WTC11 (cell line): Measurements from ENCODE around the gene CLSTN2. TPM values are rescaled to one million over a fixed set of nuclear protein-coding genes. Genes with fewer than 3 reads are reported as not detected.

ENCODE experiments used
- ATAC-seq: fragments of 200-7000 bp; cut with Tn5 transposase; 2 replicates; pipeline ENCODE4 v1.10.0; 2021; ENCODE audit warnings: mild to moderate bottlenecking, moderate library complexity
- CTCF ChIA-PET: fragments of 300-600 bp; sonication (Branson Sonifier 250); formaldehyde crosslinking; loops from one replicate; lab custom pipeline; 2021; ENCODE audit warnings: antibody characterized with exemption; lab: Charles Lee
- POLR2A ChIA-PET: fragments of 350-600 bp; sonication (Branson Sonifier 250); formaldehyde crosslinking; loops from one replicate; lab custom pipeline; 2021; ENCODE audit warnings: antibody characterized with exemption; lab: Charles Lee
- DNase-seq: peaks from one replicate; pipeline ENCODE4 v3.0.0; 2021; ENCODE audit warnings: low spot score
- H3K27ac Mint-ChIP-seq: 2 replicates; pipeline ENCODE4 v1.8.0; 2021; ENCODE audit warnings: mixed read lengths
- H3K27me3 Mint-ChIP-seq: 2 replicates; pipeline ENCODE4 v1.8.0; 2021; ENCODE audit warnings: low read depth, mild to moderate bottlenecking, moderate library complexity, mixed read lengths
- H3K36me3 Mint-ChIP-seq: 2 replicates; pipeline ENCODE4 v1.8.0; 2021; ENCODE audit warnings: mixed read lengths
- H3K4me1 Mint-ChIP-seq: 2 replicates; pipeline ENCODE4 v1.8.0; 2022; ENCODE audit warnings: mixed read lengths
- H3K4me3 Mint-ChIP-seq: 2 replicates; pipeline ENCODE4 v1.8.0; 2021; ENCODE audit warnings: mild to moderate bottlenecking, moderate library complexity, mixed read lengths
- H3K9me3 Mint-ChIP-seq: 2 replicates; pipeline ENCODE4 v1.8.0; 2021; ENCODE audit warnings: mixed read lengths
- ATF1 ChIP-seq: sonication (generic); formaldehyde crosslinking; IDR thresholded peaks from 2 replicates; pipeline ENCODE4 v1.8.1; 2023; ENCODE audit warnings: mild to moderate bottlenecking, moderate library complexity, missing genetic modification reagents
- ATF2 ChIP-seq: sonication (generic); formaldehyde crosslinking; IDR thresholded peaks from 2 replicates; pipeline ENCODE4 v1.8.1; 2022; ENCODE audit warnings: low read depth, missing genetic modification reagents, borderline replicate concordance
- E2F1 ChIP-seq: sonication (generic); formaldehyde crosslinking; IDR thresholded peaks from 2 replicates; pipeline ENCODE4 v1.8.0; 2022; ENCODE audit warnings: mild to moderate bottlenecking, missing genetic modification reagents
- FOXK1 ChIP-seq: sonication (generic); formaldehyde crosslinking; IDR thresholded peaks from 2 replicates; pipeline ENCODE4 v1.8.0; 2022; ENCODE audit warnings: mild to moderate bottlenecking, moderate library complexity, missing genetic modification reagents
- IRF2 ChIP-seq: sonication (generic); formaldehyde crosslinking; IDR thresholded peaks from 2 replicates; pipeline ENCODE4 v1.8.0; 2022; ENCODE audit warnings: low read depth, missing genetic modification reagents, borderline replicate concordance
- JAZF1 ChIP-seq: fragments of 250-450 bp; sonication (Bioruptor Pico); IDR thresholded peaks from 2 replicates; pipeline ENCODE4 v1.9.0; 2021; ENCODE audit warnings: moderate library complexity, mild to moderate bottlenecking, inconsistent platforms
- NR1H2 ChIP-seq: sonication (generic); formaldehyde crosslinking; IDR thresholded peaks from 2 replicates; pipeline ENCODE4 v1.9.0; 2021; ENCODE audit warnings: mild to moderate bottlenecking, moderate library complexity, missing genetic modification reagents
- NR3C1 ChIP-seq: sonication (generic); formaldehyde crosslinking; conservative IDR thresholded peaks from 2 replicates; pipeline ENCODE4 v1.8.1; 2023; ENCODE audit warnings: low read depth, mild to moderate bottlenecking, missing genetic modification reagents
- PRRX2 ChIP-seq: fragments of 250-450 bp; sonication (Bioruptor Pico); IDR thresholded peaks from 2 replicates; pipeline ENCODE4 v1.8.0; 2021; ENCODE audit warnings: mild to moderate bottlenecking
- RELA ChIP-seq: sonication (generic); formaldehyde crosslinking; IDR thresholded peaks from 2 replicates; pipeline ENCODE4 v1.8.1; 2022; ENCODE audit warnings: missing genetic modification reagents, mild to moderate bottlenecking, borderline replicate concordance
- SMAD3 ChIP-seq: sonication (generic); formaldehyde crosslinking; IDR thresholded peaks from 2 replicates; pipeline ENCODE4 v1.8.0; 2022; ENCODE audit warnings: missing genetic modification reagents, mild to moderate bottlenecking, borderline replicate concordance
- TEAD1 ChIP-seq: sonication (generic); formaldehyde crosslinking; IDR thresholded peaks from 2 replicates; pipeline ENCODE4 v1.8.0; 2022; ENCODE audit warnings: mild to moderate bottlenecking, missing genetic modification reagents
- TP53 ChIP-seq: sonication (generic); formaldehyde crosslinking; IDR thresholded peaks from 2 replicates; pipeline ENCODE4 v1.8.1; 2023; ENCODE audit warnings: mild to moderate bottlenecking, missing genetic modification reagents
- USF1 ChIP-seq: sonication (generic); formaldehyde crosslinking; IDR thresholded peaks from 2 replicates; pipeline ENCODE4 v1.8.0; 2022; ENCODE audit warnings: mild to moderate bottlenecking, missing genetic modification reagents
- USF2 ChIP-seq: sonication (generic); formaldehyde crosslinking; IDR thresholded peaks from 2 replicates; pipeline ENCODE4 v1.8.1; 2023; ENCODE audit warnings: mild to moderate bottlenecking, missing genetic modification reagents, moderate library complexity
- ZBTB21 ChIP-seq: sonication (generic); formaldehyde crosslinking; IDR thresholded peaks from 2 replicates; pipeline ENCODE4 v1.8.1; 2023; ENCODE audit warnings: mild to moderate bottlenecking, missing genetic modification reagents, borderline replicate concordance
- ZNF317 ChIP-seq: sonication (generic); formaldehyde crosslinking; IDR thresholded peaks from 2 replicates; pipeline ENCODE4 v1.8.1; 2023; ENCODE audit warnings: low read depth, mild to moderate bottlenecking, moderate library complexity, missing genetic modification reagents, borderline replicate concordance
- ZNF423 ChIP-seq: fragments of 250-450 bp; sonication (Bioruptor Pico); IDR thresholded peaks from 2 replicates; pipeline ENCODE4 v2.1.2; 2022; ENCODE audit warnings: mild to moderate bottlenecking, moderate library complexity
- ZNF425 ChIP-seq: fragments of 250-450 bp; sonication (Bioruptor Pico); conservative IDR thresholded peaks from 2 replicates; pipeline ENCODE4 v1.9.0; 2021; ENCODE audit warnings: mild to moderate bottlenecking
- total RNA-seq: library from RNA; stranded (reverse); gene quantifications from 3 replicates; pipeline ENCODE4 v1.2.3, GENCODE V29; 2021
- TF ChIP-seq, protein P1 (sequence below): sonication (generic); formaldehyde crosslinking; IDR thresholded peaks from 2 replicates; pipeline ENCODE4 v1.8.0; 2022; ENCODE audit warnings: mild to moderate bottlenecking, missing genetic modification reagents
- TF ChIP-seq, protein P2 (sequence below): fragments of 250-450 bp; sonication (Bioruptor Pico); IDR thresholded peaks from 2 replicates; pipeline ENCODE4 v2.1.2; 2022; ENCODE audit warnings: mild to moderate bottlenecking, moderate library complexity

CLSTN2 gene
- total RNA-seq, 1 experiment from 2014 or later = 0.35 TPM

- no peak overlapping the region for H3K4me3 Mint-ChIP-seq
- ChIA-PET POLR2A (no interaction called here), CTCF (interaction anchor here (0.9 to 1.2 kb wide), 2 partner anchors 77 to 116 kb away, joined by 3 to 6 read pairs; partner anchors contain the start of gene CLSTN2)
- peaks cover 2% of the 10 kb centered on the region; the same call in 1 of the 2 replicates for H3K4me1 Mint-ChIP-seq
- ATAC-seq (peak; percentile 64), DNase-seq (peak; percentile 30)
- no peak overlapping the region for H3K27ac Mint-ChIP-seq
- no peak for TF ChIP-seq FOXK1 (CRISPR knock-in tag)
- no peak for TF ChIP-seq ZNF425 (CRISPR knock-in tag)
- TF ChIP-seq ZNF423 (CRISPR knock-in tag) = no peak
- TF ChIP-seq RELA (CRISPR knock-in tag) = no peak
- no peak for TF ChIP-seq JAZF1
- no peak for TF ChIP-seq SMAD3
- TF ChIP-seq, protein P1, sequence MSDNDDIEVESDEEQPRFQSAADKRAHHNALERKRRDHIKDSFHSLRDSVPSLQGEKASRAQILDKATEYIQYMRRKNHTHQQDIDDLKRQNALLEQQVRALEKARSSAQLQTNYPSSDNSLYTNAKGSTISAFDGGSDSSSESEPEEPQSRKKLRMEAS (CRISPR knock-in tag) = no peak
- H3K9me3 Mint-ChIP-seq = no peaks in the 10 kb centered on the region
- H3K36me3 Mint-ChIP-seq = no peaks in the 10 kb centered on the region
- no peaks in the 10 kb centered on the region; the same call in 1 of the 2 replicates for H3K27me3 Mint-ChIP-seq
Measured at GRCh38 chr3:140051019-140051957, 116.3 kb downstream of the CLSTN2 start.

GRCh38 chr3:140052771-140053702 lies 118.1 kb downstream of the CLSTN2 start:
- H3K36me3 Mint-ChIP-seq = no peaks in the 10 kb centered on the region
- H3K4me1 Mint-ChIP-seq = peaks cover 2% of the 10 kb centered on the region; the same call in 1 of the 2 replicates
- no peak overlapping the region for H3K27ac Mint-ChIP-seq
- H3K27me3 Mint-ChIP-seq = no peaks in the 10 kb centered on the region
- H3K4me3 Mint-ChIP-seq = no peak overlapping the region
- H3K9me3 Mint-ChIP-seq = no peaks in the 10 kb centered on the region
- DNase-seq (no peak), ATAC-seq (no peak)
- CTCF ChIA-PET = interaction anchor here (0.8 kb wide), 1 partner anchor 115 kb away, joined by 3 read pairs; no protein-coding TSS in a partner anchor
- no peak for TF ChIP-seq ATF2
- POLR2A ChIA-PET = no interaction called here

DNA sequence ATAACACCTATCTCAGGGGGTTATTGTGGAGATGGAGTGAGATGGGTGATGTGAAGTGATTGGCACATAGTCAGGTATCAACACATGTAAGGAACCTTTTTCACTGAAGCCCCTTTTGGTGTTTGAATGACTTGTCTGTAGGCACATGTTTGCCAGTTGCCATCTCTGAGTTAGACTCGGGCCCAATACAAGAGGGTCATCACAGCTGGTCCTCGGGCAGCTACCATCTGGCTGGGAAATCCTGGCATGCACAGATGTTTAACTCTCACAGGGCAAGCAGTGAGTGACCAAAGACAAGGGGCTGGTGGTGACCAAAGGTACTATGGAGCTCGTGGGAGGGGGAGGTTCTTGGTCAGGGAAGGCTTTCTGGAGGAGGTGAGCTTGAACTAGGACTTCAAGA lies 118.8 kb downstream of the CLSTN2 start:
- ChIA-PET CTCF (interaction anchor here (0.8 kb wide), 1 partner anchor 116 kb away, joined by 3 read pairs; no protein-coding TSS in a partner anchor), POLR2A (no interaction called here)
- no peak overlapping the region for H3K4me3 Mint-ChIP-seq
- H3K27ac Mint-ChIP-seq = no peak overlapping the region
- H3K4me1 Mint-ChIP-seq = peaks cover 1% of the 10 kb centered on the region; the same call in 1 of the 2 replicates
- H3K36me3 Mint-ChIP-seq = no peaks in the 10 kb centered on the region
- ATAC-seq = no peak
- H3K27me3 Mint-ChIP-seq = no peaks in the 10 kb centered on the region
- no peak for DNase-seq
- H3K9me3 Mint-ChIP-seq = no peaks in the 10 kb centered on the region
- TF ChIP-seq USF1 (CRISPR knock-in tag) (no peak), USF2 (CRISPR knock-in tag) (no peak), ZNF423 (CRISPR knock-in tag) (no peak), ZBTB21 (CRISPR knock-in tag) (no peak), NR3C1 (CRISPR knock-in tag) (no peak), PRRX2 (no peak), IRF2 (CRISPR knock-in tag) (no peak), TEAD1 (CRISPR knock-in tag) (no peak), ATF1 (no peak), ZNF317 (CRISPR knock-in tag) (no peak), TP53 (CRISPR knock-in tag) (no peak), E2F1 (CRISPR knock-in tag) (no peak), NR1H2 (no peak)
- TF ChIP-seq, protein P2, sequence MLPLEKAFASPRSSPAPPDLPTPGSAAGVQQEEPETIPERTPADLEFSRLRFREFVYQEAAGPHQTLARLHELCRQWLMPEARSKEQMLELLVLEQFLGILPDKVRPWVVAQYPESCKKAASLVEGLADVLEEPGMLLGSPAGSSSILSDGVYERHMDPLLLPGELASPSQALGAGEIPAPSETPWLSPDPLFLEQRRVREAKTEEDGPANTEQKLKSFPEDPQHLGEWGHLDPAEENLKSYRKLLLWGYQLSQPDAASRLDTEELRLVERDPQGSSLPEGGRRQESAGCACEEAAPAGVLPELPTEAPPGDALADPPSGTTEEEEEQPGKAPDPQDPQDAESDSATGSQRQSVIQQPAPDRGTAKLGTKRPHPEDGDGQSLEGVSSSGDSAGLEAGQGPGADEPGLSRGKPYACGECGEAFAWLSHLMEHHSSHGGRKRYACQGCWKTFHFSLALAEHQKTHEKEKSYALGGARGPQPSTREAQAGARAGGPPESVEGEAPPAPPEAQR (CRISPR knock-in tag) = no peak
